Liver (tissue), 9 donors: ENCODE measurements around the gene JAML. TPM values are rescaled to one million over a fixed set of nuclear protein-coding genes. Genes with fewer than 3 reads are reported as not detected.

Experiments
- DNase-seq: peaks from one replicate; pipeline ENCODE4 v3.0.0-alpha.2; 2017; ENCODE audit warnings: low spot score
- H3K27ac ChIP-seq, 2 donors: one replicate each; pipeline ENCODE4 v1.7.0; 2013; ENCODE audit warnings: inconsistent platforms in 2 of 2, low read length in 2 of 2, control low read depth in 1 of 2, low read depth in 1 of 2, mild to moderate bottlenecking in 1 of 2
- H3K27me3 ChIP-seq, 4 donors: one replicate each; pipeline versions ENCODE4 v1.6.1 to v1.7.0; 2013; ENCODE audit warnings: low read length in 3 of 4, inconsistent platforms in 1 of 4, mild to moderate bottlenecking in 1 of 4, moderate library complexity in 1 of 4; ENCODE audit not compliant: control insufficient read depth in 4 of 4, insufficient read depth in 4 of 4
- H3K36me3 ChIP-seq, 4 donors: one replicate each; pipeline versions ENCODE4 v1.6.1 to v1.7.0; 2013; ENCODE audit warnings: low read length in 3 of 4, mild to moderate bottlenecking in 3 of 4, low read depth in 1 of 4, moderate library complexity in 1 of 4; ENCODE audit not compliant: control insufficient read depth in 4 of 4, insufficient read depth in 3 of 4
- H3K4me1 ChIP-seq, 4 donors: one replicate each; pipeline versions ENCODE4 v1.6.1 to v1.7.0; 2013; ENCODE audit warnings: low read length in 3 of 4, mild to moderate bottlenecking in 3 of 4, moderate library complexity in 1 of 4; ENCODE audit not compliant: control insufficient read depth in 4 of 4, insufficient read depth in 4 of 4
- H3K4me3 ChIP-seq, 3 donors: one replicate each; pipeline versions ENCODE4 v1.6.1 to v1.7.0; 2013; ENCODE audit warnings: low read length in 3 of 3, control low read depth in 1 of 3, low read depth in 1 of 3, mild to moderate bottlenecking in 1 of 3
- H3K9ac ChIP-seq, 2 donors: one replicate each; pipeline ENCODE4 v1.7.0; 2013; ENCODE audit warnings: low read length in 2 of 2, mild to moderate bottlenecking in 2 of 2, moderate library complexity in 2 of 2, control low read depth in 1 of 2, low read depth in 1 of 2
- H3K9me3 ChIP-seq, 4 donors: one replicate each; pipeline versions ENCODE4 v1.6.1 to v1.7.0; 2013; ENCODE audit warnings: low read length in 3 of 4; ENCODE audit not compliant: control insufficient read depth in 4 of 4
- ATF3 ChIP-seq: IDR thresholded peaks from 2 replicates; pipeline ENCODE4 v1.6.1; 2016; ENCODE audit warnings: antibody characterized with exemption
- CTCF ChIP-seq: fragments of 150-350 bp; IDR thresholded peaks from 2 replicates; pipeline ENCODE4 v1.5.1; 2017; ENCODE audit warnings: improper control_type of control experiment, low read depth, low read length; ENCODE audit not compliant: missing input control
- EGR1 ChIP-seq, 2 donors: IDR thresholded peaks; 2 replicates each; pipeline ENCODE4 v1.6.1; 2016 to 2018; ENCODE audit warnings: antibody characterized with exemption in 2 of 2, low read depth in 2 of 2
- FOXA1 ChIP-seq: IDR thresholded peaks from 2 replicates; pipeline ENCODE4 v1.6.1; 2016; ENCODE audit warnings: antibody characterized with exemption
- FOXA2 ChIP-seq: IDR thresholded peaks from 2 replicates; pipeline ENCODE4 v1.6.1; 2016; ENCODE audit warnings: antibody characterized with exemption
- GABPA ChIP-seq, 2 donors: IDR thresholded peaks in 1 of 2; conservative IDR thresholded peaks in 1 of 2; 2 replicates each; pipeline ENCODE4 v1.6.1; 2016; ENCODE audit warnings: antibody characterized with exemption in 2 of 2, mild to moderate bottlenecking in 1 of 2, moderate library complexity in 1 of 2
- HNF4A ChIP-seq, 2 donors: conservative IDR thresholded peaks; 2 replicates each; pipeline ENCODE4 v1.6.1; 2016; ENCODE audit warnings: antibody characterized with exemption in 2 of 2, mild to moderate bottlenecking in 2 of 2
- HNF4G ChIP-seq: IDR thresholded peaks from 2 replicates; pipeline ENCODE4 v1.6.1; 2016; ENCODE audit warnings: antibody characterized with exemption
- JUND ChIP-seq, 2 donors: IDR thresholded peaks; 2 replicates each; pipeline ENCODE4 v1.6.1; 2016; ENCODE audit warnings: antibody characterized with exemption in 2 of 2
- MAX ChIP-seq: IDR thresholded peaks from 2 replicates; pipeline ENCODE4 v1.6.1; 2016; ENCODE audit warnings: antibody characterized with exemption
- NR2F2 ChIP-seq: IDR thresholded peaks from 2 replicates; pipeline ENCODE4 v1.6.1; 2016; ENCODE audit warnings: antibody characterized with exemption
- RAD21 ChIP-seq, 2 donors: IDR thresholded peaks; 2 replicates each; pipeline ENCODE4 v1.6.1; 2016; ENCODE audit warnings: antibody characterized with exemption in 2 of 2, mild to moderate bottlenecking in 2 of 2
- REST ChIP-seq: IDR thresholded peaks from 2 replicates; pipeline ENCODE4 v1.6.1; 2016; ENCODE audit warnings: antibody characterized with exemption, mild to moderate bottlenecking
- RXRA ChIP-seq, 2 donors: IDR thresholded peaks; 2 replicates each; pipeline ENCODE4 v1.6.1; 2017 to 2018; ENCODE audit warnings: antibody characterized with exemption in 2 of 2, mild to moderate bottlenecking in 1 of 2
- SP1 ChIP-seq: IDR thresholded peaks from 2 replicates; pipeline ENCODE4 v1.6.1; 2018; ENCODE audit warnings: antibody characterized with exemption, mild to moderate bottlenecking
- TAF1 ChIP-seq: conservative IDR thresholded peaks from 2 replicates; pipeline ENCODE4 v1.6.1; 2016; ENCODE audit warnings: antibody characterized with exemption, mild to moderate bottlenecking
- YY1 ChIP-seq: IDR thresholded peaks from 2 replicates; pipeline ENCODE4 v1.6.1; 2016; ENCODE audit warnings: antibody characterized with exemption, mild to moderate bottlenecking
- ZBTB33 ChIP-seq: IDR thresholded peaks from 2 replicates; pipeline ENCODE4 v1.6.1; 2016; ENCODE audit warnings: antibody characterized with exemption
- WGBS: extraction: QIAGEN DNeasy Blood & Tissue Kit; methylation state at CpG from one replicate; pipeline ENCODE4 v1.1.7; 2013; 5-methylcytosine and 5-hydroxymethylcytosine counted together
- polyA plus RNA-seq, 2 donors: library from polyadenylated mRNA; stranded (reverse) in 1 of 2; unstranded in 1 of 2; fragments of 200-250 nt in 1 of 2; fragments of >200 nt in 1 of 2; fragmentation: Nextera tagmentation in 1 of 2; extraction: Ambion mirVana in 1 of 2; gene quantifications; one replicate each; pipeline versions ENCODE4 v1.2.1 to v1.2.3, GENCODE V29; 2013 to 2015
- total RNA-seq, 2 donors: library from RNA; depleted of rRNA; stranded (reverse); fragments of >200 nt; gene quantifications; one replicate each; pipeline ENCODE4 v1.2.3, GENCODE V29; 2014
- donor health status: healthy.
- donor health status: healthy.
- donor health status: healthy.
- donor health status: healthy.
- donor health status: healthy.

The JAML gene
- total and polyA plus RNA-seq, 4 donors, result 2.2 to 13.5 (median 6.5) TPM

- Histone ChIP-seq H3K9ac (no peak overlapping the region), H3K9me3 (no peaks in the 10 kb centered on the region), H3K4me3 (no peak overlapping the region), H3K27me3 (no peaks in the 10 kb centered on the region), H3K27ac (no peak overlapping the region), H3K4me1 (peaks cover 0 to 3% (median 0%) of the 10 kb centered on the region in 4 donors), H3K36me3 (no peaks in the 10 kb centered on the region)
- WGBS, result 90% methylated on average over 17 of the region's 17 CpGs
- TF ChIP-seq YY1, result no peak
- TF ChIP-seq GABPA (IDR thresholded peaks at IDR 0.05 in 1 of 2, conservative IDR thresholded peaks at IDR 0.05 in 1 of 2), result no peak
- TF ChIP-seq MAX, result no peak
- no peak for TF ChIP-seq FOXA2
- TF ChIP-seq HNF4G, result no peak
- no peak for TF ChIP-seq HNF4A (conservative IDR thresholded peaks at IDR 0.05)
- no peak for TF ChIP-seq CTCF
- no peak for TF ChIP-seq REST
- TF ChIP-seq ATF3, result no peak
- TF ChIP-seq TAF1, result no peak
- no peak for TF ChIP-seq NR2F2
- TF ChIP-seq SP1, result no peak
- no peak for TF ChIP-seq RXRA (IDR thresholded peaks at IDR 0.05)
- DNase-seq, result no peak
These were observed 58.2 kb downstream of the JAML start for GRCh38 chr11:118166641-118167040.

GRCh38 chr11:118164885-118165284, 59.9 kb downstream of the JAML start:
- H3K4me3 ChIP-seq, result no peak overlapping the region
- no peaks in the 10 kb centered on the region for H3K9me3 ChIP-seq
- H3K9ac ChIP-seq, result no peak overlapping the region
- no peaks in the 10 kb centered on the region for H3K4me1 ChIP-seq
- no peak overlapping the region for H3K27ac ChIP-seq
- H3K36me3 ChIP-seq, result no peaks in the 10 kb centered on the region
- 62% methylated on average over 2 of the region's 2 CpGs for WGBS
- no peak for DNase-seq
- no peaks in the 10 kb centered on the region for H3K27me3 ChIP-seq
- TF ChIP-seq FOXA1, result no peak
- TF ChIP-seq SP1, result no peak
- TF ChIP-seq NR2F2, result no peak
- no peak for TF ChIP-seq REST
- no peak for TF ChIP-seq ATF3
- TF ChIP-seq HNF4A (conservative IDR thresholded peaks at IDR 0.05), result no peak
- TF ChIP-seq RAD21 (IDR thresholded peaks at IDR 0.05), result no peak
- no peak for TF ChIP-seq GABPA (IDR thresholded peaks at IDR 0.05 in 1 of 2, conservative IDR thresholded peaks at IDR 0.05 in 1 of 2)
- TF ChIP-seq FOXA2, result no peak
- TF ChIP-seq YY1, result no peak
- no peak for TF ChIP-seq EGR1 (IDR thresholded peaks at IDR 0.05; ENCODE audit: low read depth in 2 of 2)
- no peak for TF ChIP-seq TAF1
- no peak for TF ChIP-seq RXRA (IDR thresholded peaks at IDR 0.05)
- TF ChIP-seq JUND (IDR thresholded peaks at IDR 0.05), result no peak
- no peak for TF ChIP-seq HNF4G
- no peak for TF ChIP-seq MAX
- TF ChIP-seq ZBTB33, result no peak
